COR-L47 (cell line): Measurements from ENCODE around the gene SLC66A3.

ENCODE experiments used
- DNase-seq: peaks from one replicate; lab custom pipeline; 2025; lab: John Stamatoyannopoulos, UW

SLC66A3 gene

GRCh38 chr2:11155381-11156035 lies at the start of gene SLC66A3:
SLC66A3 (plus strand) TSS chr2:11155467; CDS start chr2:11155547, 80 bp downstream.
- peak; percentile 91 for DNase-seq

- DNase-seq, result no peak
These were observed 46.3 kb upstream of the SLC66A3 start for GRCh38 chr2:11109002-11109401.

- DNase-seq, result no peak
These were observed 42.3 kb upstream of the SLC66A3 start for GRCh38 chr2:11112870-11113428.

- DNase-seq, result no peak
These were observed 37.5 kb upstream of the SLC66A3 start for GRCh38 chr2:11117776-11118175.

GRCh38 chr2:11118761-11119160 lies 36.5 kb upstream of the SLC66A3 start:
- no peak for DNase-seq

- DNase-seq, result no peak
These were observed 34.0 kb upstream of the SLC66A3 start for GRCh38 chr2:11121099-11121822.

GRCh38 chr2:11121823-11122155 lies 33.5 kb upstream of the SLC66A3 start:
- no peak for DNase-seq

- DNase-seq, result no peak
These were observed 32.9 kb upstream of the SLC66A3 start for GRCh38 chr2:11122380-11122779.

- peak; percentile 53 for DNase-seq
These were observed 32.1 kb upstream of the SLC66A3 start for GRCh38 chr2:11123001-11123809.

- peak; percentile 84 for DNase-seq
These were observed 31.2 kb upstream of the SLC66A3 start for GRCh38 chr2:11123856-11124759.

GRCh38 chr2:11124760-11125068 lies 30.6 kb upstream of the SLC66A3 start:
- DNase-seq, result no peak

GRCh38 chr2:11127761-11128160 lies 27.5 kb upstream of the SLC66A3 start:
- DNase-seq, result no peak

- no peak for DNase-seq
These were observed 26.9 kb upstream of the SLC66A3 start for GRCh38 chr2:11128243-11128951.

GRCh38 chr2:11129598-11130449 lies 25.4 kb upstream of the SLC66A3 start:
- DNase-seq, result peak; percentile 71

GRCh38 chr2:11131166-11131920 lies 23.9 kb upstream of the SLC66A3 start:
- no peak for DNase-seq

GRCh38 chr2:11132036-11132671 lies 23.1 kb upstream of the SLC66A3 start:
- no peak for DNase-seq

- DNase-seq, result no peak
These were observed 21.9 kb upstream of the SLC66A3 start for GRCh38 chr2:11133238-11133935.

- DNase-seq, result no peak
These were observed 21.3 kb upstream of the SLC66A3 start for GRCh38 chr2:11133936-11134320.
